DMS114 treated with DMSO at 0.1 percent for 48 hours (cell line): ENCODE data around the gene MACROH2A1.

Experiments used
- DNase-seq: peaks from one replicate; lab custom pipeline; 2025; ENCODE audit not compliant: unreplicated experiment; lab: John Stamatoyannopoulos, UW

The MACROH2A1 gene

GRCh38 chr5:135398160-135398854, 724 bp downstream of the MACROH2A1 start:
- no peak for DNase-seq

GRCh38 chr5:135397084-135397483, 1.9 kb downstream of the MACROH2A1 start:
- no peak for DNase-seq

- no peak for DNase-seq
These were observed 2.5 kb downstream of the MACROH2A1 start for GRCh38 chr5:135396459-135397055.

- DNase-seq, result no peak
These were observed 3.2 kb downstream of the MACROH2A1 start for GRCh38 chr5:135395866-135396265.

GRCh38 chr5:135395451-135395850, 3.6 kb downstream of the MACROH2A1 start:
- no peak for DNase-seq

- no peak for DNase-seq
These were observed 4.9 kb downstream of the MACROH2A1 start for GRCh38 chr5:135394095-135394494.

GRCh38 chr5:135393691-135394090, 5.3 kb downstream of the MACROH2A1 start:
- DNase-seq, result no peak

- DNase-seq, result no peak
These were observed 5.8 kb downstream of the MACROH2A1 start for GRCh38 chr5:135393229-135393628.

GRCh38 chr5:135392256-135392655, 6.8 kb downstream of the MACROH2A1 start:
- no peak for DNase-seq

GRCh38 chr5:135391869-135392255, 7.2 kb downstream of the MACROH2A1 start:
- DNase-seq, result no peak

GRCh38 chr5:135391116-135391868, 7.7 kb downstream of the MACROH2A1 start:
- no peak for DNase-seq

- DNase-seq, result no peak
These were observed 10.1 kb downstream of the MACROH2A1 start for GRCh38 chr5:135388860-135389435.

- DNase-seq, result no peak
These were observed 11.4 kb downstream of the MACROH2A1 start for GRCh38 chr5:135387629-135387960.

GRCh38 chr5:135386886-135387628, 12.0 kb downstream of the MACROH2A1 start:
- no peak for DNase-seq

GRCh38 chr5:135386096-135386495, 12.9 kb downstream of the MACROH2A1 start:
- DNase-seq, result no peak

GRCh38 chr5:135385576-135385975, 13.5 kb downstream of the MACROH2A1 start:
- DNase-seq, result no peak

GRCh38 chr5:135384898-135385297, 14.1 kb downstream of the MACROH2A1 start:
- DNase-seq, result no peak

- no peak for DNase-seq
These were observed 15.1 kb downstream of the MACROH2A1 start for GRCh38 chr5:135383803-135384495.

- no peak for DNase-seq
These were observed 16.1 kb downstream of the MACROH2A1 start for GRCh38 chr5:135382981-135383380.

- no peak for DNase-seq
These were observed 16.8 kb downstream of the MACROH2A1 start for GRCh38 chr5:135382106-135382790.
